HEK293T (cell line): Measurements from ENCODE around the gene UQCRQ.

Experiments used
- CTCF ChIA-PET: fragments of 350-600 bp; formaldehyde crosslinking; extraction: SDS; loops from one replicate; lab custom pipeline; 2021; ENCODE audit warnings: antibody characterized with exemption, inconsistent platforms; lab: Yijun Ruan, JAX
- POLR2A ChIA-PET: fragments of 350-600 bp; formaldehyde crosslinking; extraction: SDS; loops from one replicate; lab custom pipeline; 2020; ENCODE audit warnings: antibody characterized with exemption, inconsistent platforms; lab: Yijun Ruan, JAX
- DNase-seq: peaks from one replicate; pipeline ENCODE4 v3.0.0; 2012; ENCODE audit warnings: mixed read lengths; ENCODE audit errors: extremely low spot score
- ARNT ChIP-seq: fragments of 450-650 bp; IDR thresholded peaks from 2 replicates; pipeline ENCODE4 v1.6.1; 2017; ENCODE audit warnings: mild to moderate bottlenecking
- BHLHE40 ChIP-seq: fragments of 450-650 bp; IDR thresholded peaks from 2 replicates; pipeline ENCODE4 v1.6.1; 2016; ENCODE audit warnings: mild to moderate bottlenecking, moderate library complexity, borderline replicate concordance
- CTBP1 ChIP-seq: fragments of 450-650 bp; IDR thresholded peaks from 2 replicates; pipeline ENCODE4 v1.6.1; 2016; ENCODE audit warnings: borderline replicate concordance
- ELF4 ChIP-seq: fragments of 450-650 bp; IDR thresholded peaks from 2 replicates; pipeline ENCODE4 v1.6.1; 2017; ENCODE audit warnings: antibody characterized with exemption
- FOXA1 ChIP-seq: fragments of 450-650 bp; IDR thresholded peaks from 2 replicates; pipeline ENCODE4 v1.6.1; 2016; ENCODE audit warnings: mild to moderate bottlenecking
- FOXK2 ChIP-seq: fragments of 450-650 bp; IDR thresholded peaks from 2 replicates; pipeline ENCODE4 v1.6.1; 2016; ENCODE audit warnings: mild to moderate bottlenecking
- FOXM1 ChIP-seq: fragments of 450-650 bp; IDR thresholded peaks from 2 replicates; pipeline ENCODE4 v1.6.1; 2017; ENCODE audit warnings: mild to moderate bottlenecking, borderline replicate concordance
- HDGF ChIP-seq: fragments of 450-650 bp; IDR thresholded peaks from 2 replicates; pipeline ENCODE4 v1.6.1; 2017; ENCODE audit warnings: antibody characterized with exemption, borderline replicate concordance
- L3MBTL2 ChIP-seq: fragments of 450-650 bp; conservative IDR thresholded peaks from 2 replicates; pipeline ENCODE4 v1.6.1; 2016; ENCODE audit warnings: mild to moderate bottlenecking
- LEF1 ChIP-seq: fragments of 450-650 bp; IDR thresholded peaks from 2 replicates; pipeline ENCODE4 v1.6.1; 2017; ENCODE audit warnings: mild to moderate bottlenecking, borderline replicate concordance
- NFRKB ChIP-seq: fragments of 450-650 bp; IDR thresholded peaks from 2 replicates; pipeline ENCODE4 v1.6.1; 2016; ENCODE audit warnings: mild to moderate bottlenecking, moderate library complexity
- SP1 ChIP-seq: fragments of 450-650 bp; IDR thresholded peaks from 2 replicates; pipeline ENCODE4 v1.6.1; 2017
- SUZ12 ChIP-seq: fragments of 450-650 bp; IDR thresholded peaks from 2 replicates; pipeline ENCODE4 v1.6.1; 2016; ENCODE audit warnings: mild to moderate bottlenecking
- TARDBP ChIP-seq: fragments of 450-650 bp; IDR thresholded peaks from 2 replicates; pipeline ENCODE4 v1.6.1; 2016
- ZNF384 ChIP-seq: fragments of 450-650 bp; IDR thresholded peaks from 2 replicates; pipeline ENCODE4 v1.6.1; 2016
- TF ChIP-seq, protein P1 (sequence below): fragments of 450-650 bp; IDR thresholded peaks from 2 replicates; pipeline ENCODE4 v1.6.1; 2016

Gene UQCRQ

GRCh38 chr5:132866342-132867045 lies at the start of gene UQCRQ, which contains the start of gene GDF9:
UQCRQ (plus strand) TSS chr5:132866642; CDS start chr5:132866882, 240 bp downstream.
GDF9 (minus strand) TSS chr5:132866469; CDS start chr5:132864533, 1,936 bp downstream.
- CTCF ChIA-PET, result interaction anchor here (0.7 to 1.9 kb wide), 7 partner anchors 37 to 339 kb away, joined by 3 to 9 read pairs (median 4); partner anchors contain the start of gene RAD50
- POLR2A ChIA-PET, result interaction anchor here (0.6 to 4.1 kb wide), 21 partner anchors 10 to 310 kb away, joined by 3 to 29 read pairs (median 4); partner anchors contain the start of genes RAD50 and SHROOM1

DNA sequence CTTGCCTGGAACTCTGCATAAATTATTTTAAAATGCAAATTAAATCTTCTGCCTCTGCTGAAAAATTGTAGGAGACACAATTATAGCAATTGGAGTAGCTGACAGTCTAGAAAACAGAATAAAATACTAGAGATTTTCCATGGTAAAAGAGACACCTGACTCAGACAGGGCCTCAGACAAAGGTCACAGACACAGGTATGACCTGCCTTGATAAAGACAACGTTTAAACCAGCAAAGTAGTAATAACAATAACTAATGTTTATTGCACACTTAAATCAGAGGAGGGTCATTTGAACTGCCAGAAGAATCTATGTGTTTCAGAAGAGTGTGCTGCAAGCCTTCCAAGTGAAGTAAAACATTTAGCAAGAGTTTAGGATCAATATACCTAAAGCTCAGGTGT lies 49.4 kb upstream of the UQCRQ start:
- TF ChIP-seq BHLHE40, result no peak
- no peak for TF ChIP-seq ZNF384
- TF ChIP-seq TARDBP, result no peak
- TF ChIP-seq ELF4, result no peak
- no peak for TF ChIP-seq ARNT
- TF ChIP-seq LEF1, result no peak
- TF ChIP-seq SUZ12, result no peak
- no peak for TF ChIP-seq FOXA1
- TF ChIP-seq NFRKB, result no peak
- no peak for TF ChIP-seq L3MBTL2
- no peak for TF ChIP-seq FOXK2
- TF ChIP-seq SP1, result no peak
- TF ChIP-seq, protein P1, sequence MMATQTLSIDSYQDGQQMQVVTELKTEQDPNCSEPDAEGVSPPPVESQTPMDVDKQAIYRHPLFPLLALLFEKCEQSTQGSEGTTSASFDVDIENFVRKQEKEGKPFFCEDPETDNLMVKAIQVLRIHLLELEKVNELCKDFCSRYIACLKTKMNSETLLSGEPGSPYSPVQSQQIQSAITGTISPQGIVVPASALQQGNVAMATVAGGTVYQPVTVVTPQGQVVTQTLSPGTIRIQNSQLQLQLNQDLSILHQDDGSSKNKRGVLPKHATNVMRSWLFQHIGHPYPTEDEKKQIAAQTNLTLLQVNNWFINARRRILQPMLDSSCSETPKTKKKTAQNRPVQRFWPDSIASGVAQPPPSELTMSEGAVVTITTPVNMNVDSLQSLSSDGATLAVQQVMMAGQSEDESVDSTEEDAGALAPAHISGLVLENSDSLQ, result no peak
- ChIA-PET CTCF (interaction anchor here (1.3 to 4.1 kb wide), 2 partner anchors 9 to 60 kb away, joined by 6 to 25 read pairs; no protein-coding TSS in a partner anchor), POLR2A (interaction anchor here (1.3 kb wide), 1 partner anchor 260 kb away, joined by 3 read pairs; the partner anchor contains the start of gene RAD50)
- DNase-seq, result no peak

More at GRCh38 chr5:132866342-132867045, at the start of gene UQCRQ, which contains the start of gene GDF9:
- peak; percentile 93 for DNase-seq
- TF ChIP-seq, protein P1, result no peak
- TF ChIP-seq L3MBTL2 (peak; percentile 25; the same call in 1 of the 2 replicates), ELF4 (peak; percentile 69; the same call in 1 of the 2 replicates), FOXK2 (no peak), NFRKB (no peak), HDGF (no peak), ZNF384 (no peak), BHLHE40 (peak; percentile 59; the same call in 1 of the 2 replicates), SUZ12 (no peak), SP1 (no peak), TARDBP (peak; percentile 61; the same call in 1 of the 2 replicates), CTBP1 (no peak), ARNT (no peak)

GRCh38 chr5:132819468-132819867 lies 47.0 kb upstream of the UQCRQ start:
- no peak for DNase-seq
- TF ChIP-seq ELF4 (no peak), CTBP1 (no peak)

GRCh38 chr5:132820162-132820754 lies 46.2 kb upstream of the UQCRQ start:
- no peak for TF ChIP-seq FOXK2
- TF ChIP-seq ELF4, result no peak
- no peak for TF ChIP-seq FOXA1
- TF ChIP-seq LEF1, result no peak
- TF ChIP-seq, protein P1, result no peak
- no peak for TF ChIP-seq SUZ12
- no peak for TF ChIP-seq SP1
- TF ChIP-seq L3MBTL2, result no peak
- TF ChIP-seq HDGF, result no peak
- no peak for TF ChIP-seq TARDBP
- no peak for TF ChIP-seq NFRKB
- no peak for TF ChIP-seq ARNT
- TF ChIP-seq BHLHE40, result no peak
- DNase-seq, result peak; percentile 86
- POLR2A ChIA-PET, result interaction anchor here (0.8 to 2.5 kb wide), 5 partner anchors 9 to 66 kb away, joined by 3 to 22 read pairs (median 3); partner anchors contain the start of gene SHROOM1
- CTCF ChIA-PET, result interaction anchor here (0.6 to 4.1 kb wide), 30 partner anchors 8 to 1230 kb away, joined by 3 to 40 read pairs (median 4); partner anchors contain the start of genes CCNI2, GDF9, KIF3A and SHROOM1

More at GRCh38 chr5:132819468-132819867, 47.0 kb upstream of the UQCRQ start:
- CTCF ChIA-PET, result interaction anchor here (0.8 to 4.1 kb wide), 18 partner anchors 9 to 582 kb away, joined by 3 to 40 read pairs (median 6); partner anchors contain the start of genes CCNI2, GDF9, SHROOM1 and UQCRQ
- POLR2A ChIA-PET, result interaction anchor here (1.2 to 2.5 kb wide), 4 partner anchors 8 to 82 kb away, joined by 3 to 22 read pairs (median 5); partner anchors contain the start of genes KIF3A and SHROOM1

DNA sequence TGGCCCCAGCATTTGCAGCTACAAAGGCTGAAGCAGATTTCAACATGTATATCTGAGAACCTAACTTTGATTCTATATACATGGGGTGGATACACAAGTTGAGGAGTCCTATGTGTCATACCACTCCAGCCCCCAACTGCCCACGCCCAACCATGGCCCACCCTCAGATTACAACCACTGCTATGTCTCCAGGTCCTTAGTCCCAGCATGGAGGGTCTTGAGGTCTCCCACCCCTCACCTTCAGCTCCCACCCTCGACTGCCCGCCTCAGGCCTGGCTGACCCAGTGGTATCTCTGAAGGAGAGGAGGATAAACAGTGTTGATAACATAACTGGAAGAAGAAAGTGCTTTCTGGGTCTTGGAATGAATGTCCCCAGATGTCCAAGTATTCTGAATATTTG lies 45.1 kb upstream of the UQCRQ start:
- no peak for DNase-seq
- TF ChIP-seq BHLHE40 (no peak), FOXK2 (no peak), HDGF (no peak), FOXM1 (no peak), ELF4 (no peak), LEF1 (no peak), SUZ12 (no peak), NFRKB (no peak), ZNF384 (no peak), FOXA1 (no peak), ARNT (no peak), CTBP1 (no peak), SP1 (no peak)
- TF ChIP-seq, protein P1, result no peak
- CTCF ChIA-PET, result interaction anchor here (0.6 to 3.8 kb wide), 10 partner anchors 10 to 412 kb away, joined by 3 to 40 read pairs (median 7); partner anchors contain the start of genes CCNI2 and SHROOM1
- POLR2A ChIA-PET, result interaction anchor here (1.7 to 2.5 kb wide), 2 partner anchors 9 to 67 kb away, joined by 7 to 22 read pairs; partner anchors contain the start of gene SHROOM1
